HEK293 (cell line): ENCODE measurements around the gene RAB10.

ENCODE experiments used
- GLIS2 ChIP-seq: fragments of 450-650 bp; formaldehyde crosslinking; IDR thresholded peaks from 2 replicates; pipeline ENCODE4 v1.5.1; 2016; ENCODE audit warnings: missing biosample characterization, missing genetic modification characterization
- HOXD13 ChIP-seq: sonication (generic); formaldehyde crosslinking; IDR thresholded peaks from 2 replicates; pipeline ENCODE4 v1.8.0; 2022; ENCODE audit warnings: missing genetic modification reagents, borderline replicate concordance
- ZBTB21 ChIP-seq: fragments of 450-650 bp; formaldehyde crosslinking; IDR thresholded peaks from 2 replicates; pipeline ENCODE4 v1.5.1; 2017; ENCODE audit warnings: missing biosample characterization, missing genetic modification characterization
- ZNF292 ChIP-seq: fragments of 450-650 bp; formaldehyde crosslinking; IDR thresholded peaks from 2 replicates; pipeline ENCODE4 v1.5.1; 2016; ENCODE audit warnings: low read depth, missing biosample characterization, missing genetic modification characterization, borderline replicate concordance
- ZNF416 ChIP-seq: fragments of 450-650 bp; formaldehyde crosslinking; IDR thresholded peaks from 2 replicates; pipeline ENCODE4 v1.5.1; 2016; ENCODE audit warnings: missing biosample characterization, missing genetic modification characterization
- ZNF549 ChIP-seq: fragments of 450-650 bp; IDR thresholded peaks from 2 replicates; pipeline ENCODE4 v1.5.1; 2018; ENCODE audit warnings: missing biosample characterization, missing genetic modification characterization, mild to moderate bottlenecking, inconsistent platforms, moderate library complexity
- ZNF571 ChIP-seq: fragments of 450-650 bp; formaldehyde crosslinking; IDR thresholded peaks from 2 replicates; pipeline ENCODE4 v1.5.0; 2017; ENCODE audit warnings: missing biosample characterization, missing genetic modification characterization
- ZNF707 ChIP-seq: fragments of 450-650 bp; formaldehyde crosslinking; IDR thresholded peaks from 2 replicates; pipeline ENCODE4 v1.5.1; 2016; ENCODE audit warnings: missing biosample characterization, missing genetic modification characterization
- ZNF785 ChIP-seq: fragments of 450-650 bp; formaldehyde crosslinking; IDR thresholded peaks from 2 replicates; pipeline ENCODE4 v1.5.1; 2016; ENCODE audit warnings: missing biosample characterization, missing genetic modification characterization
- TF ChIP-seq, protein P1 (sequence below): fragments of 450-650 bp; formaldehyde crosslinking; conservative IDR thresholded peaks from 2 replicates; pipeline ENCODE4 v1.5.1; 2016; ENCODE audit warnings: low read depth, missing biosample characterization, missing genetic modification characterization
- TF ChIP-seq, protein P2 (sequence below): fragments of 450-650 bp; formaldehyde crosslinking; IDR thresholded peaks from 2 replicates; pipeline ENCODE4 v1.5.1; 2016; ENCODE audit warnings: missing biosample characterization, missing genetic modification characterization
- TF ChIP-seq, protein P3 (sequence below): fragments of 450-650 bp; formaldehyde crosslinking; IDR thresholded peaks from 2 replicates; pipeline ENCODE4 v1.5.1; 2016; ENCODE audit warnings: missing biosample characterization, missing genetic modification characterization
- TF ChIP-seq, protein P4 (sequence below): fragments of 450-650 bp; formaldehyde crosslinking; IDR thresholded peaks from 2 replicates; pipeline ENCODE4 v1.5.1; 2016; ENCODE audit warnings: missing biosample characterization, missing genetic modification characterization
- TF ChIP-seq, protein P5 (sequence below): fragments of 450-650 bp; formaldehyde crosslinking; IDR thresholded peaks from 2 replicates; pipeline ENCODE4 v1.5.1; 2017; ENCODE audit warnings: missing biosample characterization, missing genetic modification characterization

DNA sequence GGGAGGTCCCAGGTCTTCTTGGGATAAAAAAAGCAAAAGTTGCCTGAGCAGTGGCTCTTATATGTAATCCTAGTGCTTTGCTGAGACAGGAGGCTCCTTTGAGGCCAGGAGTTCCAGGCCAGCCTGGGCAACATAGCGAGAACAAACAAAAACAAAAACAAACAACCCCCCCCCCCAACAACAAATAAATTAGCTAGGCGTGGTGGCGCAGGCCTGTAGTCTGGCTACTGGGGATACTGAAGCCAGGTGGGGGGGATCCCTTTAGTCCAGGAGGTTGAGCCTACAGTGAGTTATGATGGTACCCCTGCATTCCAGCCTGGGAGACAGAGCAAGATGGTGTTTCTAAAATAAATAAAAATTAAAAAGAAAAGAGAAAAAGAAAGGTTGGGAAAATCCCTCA, 144.4 kb downstream of the RAB10 start:
- TF ChIP-seq, protein P1, sequence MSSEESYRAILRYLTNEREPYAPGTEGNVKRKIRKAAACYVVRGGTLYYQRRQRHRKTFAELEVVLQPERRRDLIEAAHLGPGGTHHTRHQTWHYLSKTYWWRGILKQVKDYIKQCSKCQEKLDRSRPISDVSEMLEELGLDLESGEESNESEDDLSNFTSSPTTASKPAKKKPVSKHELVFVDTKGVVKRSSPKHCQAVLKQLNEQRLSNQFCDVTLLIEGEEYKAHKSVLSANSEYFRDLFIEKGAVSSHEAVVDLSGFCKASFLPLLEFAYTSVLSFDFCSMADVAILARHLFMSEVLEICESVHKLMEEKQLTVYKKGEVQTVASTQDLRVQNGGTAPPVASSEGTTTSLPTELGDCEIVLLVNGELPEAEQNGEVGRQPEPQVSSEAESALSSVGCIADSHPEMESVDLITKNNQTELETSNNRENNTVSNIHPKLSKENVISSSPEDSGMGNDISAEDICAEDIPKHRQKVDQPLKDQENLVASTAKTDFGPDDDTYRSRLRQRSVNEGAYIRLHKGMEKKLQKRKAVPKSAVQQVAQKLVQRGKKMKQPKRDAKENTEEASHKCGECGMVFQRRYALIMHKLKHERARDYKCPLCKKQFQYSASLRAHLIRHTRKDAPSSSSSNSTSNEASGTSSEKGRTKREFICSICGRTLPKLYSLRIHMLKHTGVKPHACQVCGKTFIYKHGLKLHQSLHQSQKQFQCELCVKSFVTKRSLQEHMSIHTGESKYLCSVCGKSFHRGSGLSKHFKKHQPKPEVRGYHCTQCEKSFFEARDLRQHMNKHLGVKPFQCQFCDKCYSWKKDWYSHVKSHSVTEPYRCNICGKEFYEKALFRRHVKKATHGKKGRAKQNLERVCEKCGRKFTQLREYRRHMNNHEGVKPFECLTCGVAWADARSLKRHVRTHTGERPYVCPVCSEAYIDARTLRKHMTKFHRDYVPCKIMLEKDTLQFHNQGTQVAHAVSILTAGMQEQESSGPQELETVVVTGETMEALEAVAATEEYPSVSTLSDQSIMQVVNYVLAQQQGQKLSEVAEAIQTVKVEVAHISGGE (tag by site-specific recombination): no peak
- TF ChIP-seq, protein P2, sequence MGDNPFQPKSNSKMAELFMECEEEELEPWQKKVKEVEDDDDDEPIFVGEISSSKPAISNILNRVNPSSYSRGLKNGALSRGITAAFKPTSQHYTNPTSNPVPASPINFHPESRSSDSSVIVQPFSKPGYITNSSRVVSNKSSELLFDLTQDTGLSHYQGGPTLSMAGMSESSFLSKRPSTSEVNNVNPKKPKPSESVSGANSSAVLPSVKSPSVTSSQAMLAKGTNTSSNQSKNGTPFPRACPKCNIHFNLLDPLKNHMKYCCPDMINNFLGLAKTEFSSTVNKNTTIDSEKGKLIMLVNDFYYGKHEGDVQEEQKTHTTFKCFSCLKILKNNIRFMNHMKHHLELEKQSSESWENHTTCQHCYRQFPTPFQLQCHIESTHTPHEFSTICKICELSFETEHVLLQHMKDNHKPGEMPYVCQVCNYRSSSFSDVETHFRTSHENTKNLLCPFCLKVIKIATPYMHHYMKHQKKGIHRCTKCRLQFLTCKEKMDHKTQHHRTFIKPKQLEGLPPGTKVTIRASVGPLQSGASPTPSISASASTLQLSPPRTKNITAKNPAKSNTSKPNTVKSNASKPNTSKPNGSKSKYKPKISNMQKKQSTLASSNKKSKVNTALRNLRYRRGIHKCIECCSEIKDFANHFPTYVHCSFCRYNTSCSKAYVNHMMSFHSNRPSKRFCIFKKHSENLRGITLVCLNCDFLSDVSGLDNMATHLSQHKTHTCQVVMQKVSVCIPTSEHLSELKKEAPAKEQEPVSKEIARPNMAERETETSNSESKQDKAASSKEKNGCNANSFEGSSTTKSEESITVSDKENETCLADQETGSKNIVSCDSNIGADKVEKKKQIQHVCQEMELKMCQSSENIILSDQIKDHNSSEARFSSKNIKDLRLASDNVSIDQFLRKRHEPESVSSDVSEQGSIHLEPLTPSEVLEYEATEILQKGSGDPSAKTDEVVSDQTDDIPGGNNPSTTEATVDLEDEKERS (tag by site-specific recombination): no peak
- TF ChIP-seq, protein P3, sequence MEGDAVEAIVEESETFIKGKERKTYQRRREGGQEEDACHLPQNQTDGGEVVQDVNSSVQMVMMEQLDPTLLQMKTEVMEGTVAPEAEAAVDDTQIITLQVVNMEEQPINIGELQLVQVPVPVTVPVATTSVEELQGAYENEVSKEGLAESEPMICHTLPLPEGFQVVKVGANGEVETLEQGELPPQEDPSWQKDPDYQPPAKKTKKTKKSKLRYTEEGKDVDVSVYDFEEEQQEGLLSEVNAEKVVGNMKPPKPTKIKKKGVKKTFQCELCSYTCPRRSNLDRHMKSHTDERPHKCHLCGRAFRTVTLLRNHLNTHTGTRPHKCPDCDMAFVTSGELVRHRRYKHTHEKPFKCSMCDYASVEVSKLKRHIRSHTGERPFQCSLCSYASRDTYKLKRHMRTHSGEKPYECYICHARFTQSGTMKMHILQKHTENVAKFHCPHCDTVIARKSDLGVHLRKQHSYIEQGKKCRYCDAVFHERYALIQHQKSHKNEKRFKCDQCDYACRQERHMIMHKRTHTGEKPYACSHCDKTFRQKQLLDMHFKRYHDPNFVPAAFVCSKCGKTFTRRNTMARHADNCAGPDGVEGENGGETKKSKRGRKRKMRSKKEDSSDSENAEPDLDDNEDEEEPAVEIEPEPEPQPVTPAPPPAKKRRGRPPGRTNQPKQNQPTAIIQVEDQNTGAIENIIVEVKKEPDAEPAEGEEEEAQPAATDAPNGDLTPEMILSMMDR (tag by site-specific recombination): no peak
- TF ChIP-seq ZNF785 (tag by site-specific recombination): no peak
- TF ChIP-seq, protein P4, sequence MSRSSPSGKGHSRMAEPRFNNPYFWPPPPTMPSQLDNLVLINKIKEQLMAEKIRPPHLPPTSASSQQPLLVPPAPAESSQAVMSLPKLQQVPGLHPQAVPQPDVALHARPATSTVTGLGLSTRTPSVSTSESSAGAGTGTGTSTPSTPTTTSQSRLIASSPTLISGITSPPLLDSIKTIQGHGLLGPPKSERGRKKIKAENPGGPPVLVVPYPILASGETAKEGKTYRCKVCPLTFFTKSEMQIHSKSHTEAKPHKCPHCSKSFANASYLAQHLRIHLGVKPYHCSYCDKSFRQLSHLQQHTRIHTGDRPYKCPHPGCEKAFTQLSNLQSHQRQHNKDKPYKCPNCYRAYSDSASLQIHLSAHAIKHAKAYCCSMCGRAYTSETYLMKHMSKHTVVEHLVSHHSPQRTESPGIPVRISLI: no peak
- TF ChIP-seq ZNF549: no peak
- TF ChIP-seq, protein P5, sequence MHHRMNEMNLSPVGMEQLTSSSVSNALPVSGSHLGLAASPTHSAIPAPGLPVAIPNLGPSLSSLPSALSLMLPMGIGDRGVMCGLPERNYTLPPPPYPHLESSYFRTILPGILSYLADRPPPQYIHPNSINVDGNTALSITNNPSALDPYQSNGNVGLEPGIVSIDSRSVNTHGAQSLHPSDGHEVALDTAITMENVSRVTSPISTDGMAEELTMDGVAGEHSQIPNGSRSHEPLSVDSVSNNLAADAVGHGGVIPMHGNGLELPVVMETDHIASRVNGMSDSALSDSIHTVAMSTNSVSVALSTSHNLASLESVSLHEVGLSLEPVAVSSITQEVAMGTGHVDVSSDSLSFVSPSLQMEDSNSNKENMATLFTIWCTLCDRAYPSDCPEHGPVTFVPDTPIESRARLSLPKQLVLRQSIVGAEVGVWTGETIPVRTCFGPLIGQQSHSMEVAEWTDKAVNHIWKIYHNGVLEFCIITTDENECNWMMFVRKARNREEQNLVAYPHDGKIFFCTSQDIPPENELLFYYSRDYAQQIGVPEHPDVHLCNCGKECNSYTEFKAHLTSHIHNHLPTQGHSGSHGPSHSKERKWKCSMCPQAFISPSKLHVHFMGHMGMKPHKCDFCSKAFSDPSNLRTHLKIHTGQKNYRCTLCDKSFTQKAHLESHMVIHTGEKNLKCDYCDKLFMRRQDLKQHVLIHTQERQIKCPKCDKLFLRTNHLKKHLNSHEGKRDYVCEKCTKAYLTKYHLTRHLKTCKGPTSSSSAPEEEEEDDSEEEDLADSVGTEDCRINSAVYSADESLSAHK (tag by site-specific recombination): no peak
- no peak for TF ChIP-seq HOXD13 (CRISPR knock-in tag)
- no peak for TF ChIP-seq ZNF571 (tag by site-specific recombination)
- TF ChIP-seq GLIS2 (tag by site-specific recombination): no peak
- TF ChIP-seq ZNF707 (tag by site-specific recombination): no peak
- no peak for TF ChIP-seq ZBTB21 (tag by site-specific recombination)
- TF ChIP-seq ZNF416 (tag by site-specific recombination): no peak
- TF ChIP-seq ZNF292: no peak
